ENCODE measurements around the gene PSTK. TPM values are rescaled to one million over a fixed set of nuclear protein-coding genes. Genes with fewer than 3 reads are reported as not detected.

The PSTK gene
- total RNA-seq, 4 donors from 2014 or later = 2.5 to 3.0 (median 2.6) TPM

GRCh38 chr10:123004298-123004697 lies 24.1 kb downstream of the PSTK start:
- Histone ChIP-seq H3K4me1 (peaks cover 3 to 52% (median 12%) of the 10 kb centered on the region in 3 donors), H3K36me3 (no peaks in the 10 kb centered on the region), H3K27ac (no peak overlapping the region), H3K27me3 (no peaks in the 10 kb centered on the region), H3K9me3 (no peaks in the 10 kb centered on the region), H3K4me3 (no peak overlapping the region)
- no peak for DNase-seq
- intact Hi-C loops (cut with DNase I) = no loop called here
- 52 to 61% methylated on average over 2 of the region's 2 CpGs for WGBS, 2 donors
- TF ChIP-seq CTCF (IDR thresholded peaks at IDR 0.05) = no peak
- TF ChIP-seq POLR2A (IDR thresholded peaks at IDR 0.05) = no peak

GRCh38 chr10:123007558-123008354 lies 27.6 kb downstream of the PSTK start:
- H3K36me3 ChIP-seq = peaks cover 0 to 4% (median 0%) of the 10 kb centered on the region in 3 donors
- no peaks in the 10 kb centered on the region for H3K9me3 ChIP-seq
- intact Hi-C loops (cut with DNase I) = no loop called here
- peak overlapping the region; percentile 96 to 98 (median 97) for H3K27ac ChIP-seq
- TF ChIP-seq CTCF (IDR thresholded peaks at IDR 0.05) (peak in 1 of 6 experiments; percentile 11), POLR2A (IDR thresholded peaks at IDR 0.05) (peak in 1 of 4 donors; percentile 19)
- peak overlapping the region; percentile 94 to 99 (median 98) for H3K4me3 ChIP-seq
- peaks cover 3 to 72% (median 18%) of the 10 kb centered on the region in 3 donors for H3K4me1 ChIP-seq
- DNase-seq = no peak
- WGBS, 2 donors = 2% methylated on average over 15 to 17 of the region's 30 CpGs
- no peaks in the 10 kb centered on the region for H3K27me3 ChIP-seq

- Histone ChIP-seq H3K27ac (peak within 1 kb of the TSS; percentile 96 to 98 (median 97)), H3K4me1 (peaks cover 3 to 76% (median 18%) of the 10 kb centered on the region in 3 donors), H3K9me3 (no peaks in the 10 kb centered on the region), H3K27me3 (no peaks in the 10 kb centered on the region), H3K4me3 (peak within 1 kb of the TSS; percentile 94 to 99 (median 98)), H3K36me3 (peaks cover 0 to 5% (median 0%) of the 10 kb centered on the region in 3 donors)
- 0 to 1% methylated on average over 7 to 28 of the region's 68 CpGs for WGBS, 2 donors
- DNase-seq = peak; percentile 91
- TF ChIP-seq POLR2A (IDR thresholded peaks at IDR 0.05) (peak in 3 of 4 donors; percentile 20 to 82 (median 75)), CTCF (IDR thresholded peaks at IDR 0.05) (peak in 1 of 6 experiments; percentile 10)
- intact Hi-C loops (cut with DNase I) = no loop called here
Measured at GRCh38 chr10:123008355-123009104, 28.3 kb downstream of the PSTK start, which contains the start of the genes ACADSB and IKZF5. ACADSB (plus strand) TSS chr10:123009006; CDS start chr10:123009030, 24 bp downstream. IKZF5 (minus strand) TSS chr10:123008795; CDS start chr10:122998625, 10,170 bp downstream.

- peaks cover 3 to 80% (median 18%) of the 10 kb centered on the region in 3 donors for H3K4me1 ChIP-seq
- H3K27me3 ChIP-seq = no peaks in the 10 kb centered on the region
- H3K27ac ChIP-seq = peak overlapping the region; percentile 96 to 98 (median 97)
- peak overlapping the region; percentile 94 to 99 (median 98) for H3K4me3 ChIP-seq
- intact Hi-C loops (cut with DNase I) = no loop called here
- no peak for DNase-seq
- no peaks in the 10 kb centered on the region for H3K9me3 ChIP-seq
- TF ChIP-seq CTCF (IDR thresholded peaks at IDR 0.05) = no peak
- peak in 1 of 4 donors; percentile 13 for TF ChIP-seq POLR2A (IDR thresholded peaks at IDR 0.05)
- WGBS, 2 donors = 3 to 5% methylated on average over 15 to 22 of the region's 34 CpGs
- peaks cover 0 to 5% (median 0%) of the 10 kb centered on the region in 3 donors for H3K36me3 ChIP-seq
Measured at GRCh38 chr10:123009105-123009820, 29.1 kb downstream of the PSTK start.
